Astrocyte (in vitro differentiated cells and primary cell): ENCODE measurements around the gene CUL4B. TPM values are rescaled to one million over a fixed set of nuclear protein-coding genes. Genes with fewer than 3 reads are reported as not detected.

ENCODE experiments used
- DNase-seq: peaks from one replicate; pipeline ENCODE4 v3.0.0-alpha.2; 2010; ENCODE audit warnings: low read depth
- FAIRE-seq: peaks from 2 replicates; lab custom pipeline; 2011; peaks lifted over from hg19 to GRCh38; lab: Jason Lieb, UNC
- H2AFZ ChIP-seq: 2 replicates; pipeline ENCODE4 v1.6.0; 2012; ENCODE audit warnings: low read depth, low read length, inconsistent platforms
- H3K27ac ChIP-seq: 2 replicates; pipeline ENCODE4 v1.5.1; 2011; ENCODE audit warnings: low read depth, low read length, inconsistent platforms
- H3K27me3 ChIP-seq: 2 replicates; pipeline ENCODE4 v1.6.0; 2011; ENCODE audit warnings: low read length, inconsistent platforms; ENCODE audit not compliant: insufficient read depth
- H3K36me3 ChIP-seq: 2 replicates; pipeline ENCODE4 v1.5.1; 2011; ENCODE audit warnings: low read length, inconsistent platforms; ENCODE audit not compliant: insufficient read depth
- H3K4me1 ChIP-seq: 2 replicates; pipeline ENCODE4 v1.5.1; 2011; ENCODE audit warnings: low read length, inconsistent platforms; ENCODE audit not compliant: insufficient read depth
- H3K4me2 ChIP-seq: 2 replicates; pipeline ENCODE4 v1.6.0; 2012; ENCODE audit warnings: low read length, inconsistent platforms
- H3K4me3 ChIP-seq: 2 replicates; pipeline ENCODE4 v1.5.1; 2011; ENCODE audit warnings: low read depth, mild to moderate bottlenecking, low read length, inconsistent platforms; ENCODE audit not compliant: insufficient read depth
- H3K79me2 ChIP-seq: 2 replicates; pipeline ENCODE4 v1.6.0; 2012; ENCODE audit warnings: mild to moderate bottlenecking, low read length, inconsistent platforms; ENCODE audit not compliant: insufficient read depth
- H3K9ac ChIP-seq: 2 replicates; pipeline ENCODE4 v1.6.0; 2012; ENCODE audit warnings: mild to moderate bottlenecking, low read length, inconsistent platforms
- H3K9me3 ChIP-seq: 2 replicates; pipeline ENCODE4 v1.5.1; 2012; ENCODE audit warnings: low read depth, mild to moderate bottlenecking, low read length, inconsistent platforms; ENCODE audit not compliant: insufficient read depth
- H4K20me1 ChIP-seq: 2 replicates; pipeline ENCODE4 v1.6.0; 2012; ENCODE audit warnings: low read length, inconsistent platforms; ENCODE audit not compliant: insufficient read depth
- H3K27ac Mint-ChIP-seq: one replicate; pipeline ENCODE4 v1.8.0; 2021; ENCODE audit warnings: mild to moderate bottlenecking, mixed read lengths; ENCODE audit not compliant: unreplicated experiment
- H3K27me3 Mint-ChIP-seq: one replicate; pipeline ENCODE4 v1.8.0; 2021; ENCODE audit warnings: low read depth, mixed read lengths; ENCODE audit not compliant: unreplicated experiment
- H3K36me3 Mint-ChIP-seq: one replicate; pipeline ENCODE4 v1.8.0; 2021; ENCODE audit warnings: low read depth, mixed read lengths; ENCODE audit not compliant: unreplicated experiment
- H3K4me1 Mint-ChIP-seq: one replicate; pipeline ENCODE4 v1.8.0; 2021; ENCODE audit warnings: low read depth, mixed read lengths; ENCODE audit not compliant: unreplicated experiment
- H3K4me3 Mint-ChIP-seq: one replicate; pipeline ENCODE4 v1.8.0; 2021; ENCODE audit warnings: mild to moderate bottlenecking, moderate library complexity, mixed read lengths; ENCODE audit not compliant: unreplicated experiment
- H3K9me3 Mint-ChIP-seq: one replicate; pipeline ENCODE4 v1.8.0; 2021; ENCODE audit warnings: mild to moderate bottlenecking, mixed read lengths; ENCODE audit not compliant: unreplicated experiment
- EZH2 ChIP-seq: IDR thresholded peaks from 2 replicates; pipeline ENCODE4 v1.6.1; 2012; ENCODE audit warnings: mild to moderate bottlenecking, low read length, inconsistent platforms; ENCODE audit not compliant: insufficient read depth
- total RNA-seq: library from RNA; stranded (reverse); gene quantifications from 2 replicates; pipeline ENCODE4 v1.2.1, GENCODE V29; 2021
- TF ChIP-seq, protein P1 (sequence below): IDR thresholded peaks from 2 replicates; pipeline ENCODE4 v1.5.1; 2011; ENCODE audit warnings: low read depth, mild to moderate bottlenecking, inconsistent platforms, low read length, moderate library complexity; ENCODE audit not compliant: insufficient read depth

The CUL4B gene
- total RNA-seq, 1 donor from 2014 or later = 102 TPM

DNA sequence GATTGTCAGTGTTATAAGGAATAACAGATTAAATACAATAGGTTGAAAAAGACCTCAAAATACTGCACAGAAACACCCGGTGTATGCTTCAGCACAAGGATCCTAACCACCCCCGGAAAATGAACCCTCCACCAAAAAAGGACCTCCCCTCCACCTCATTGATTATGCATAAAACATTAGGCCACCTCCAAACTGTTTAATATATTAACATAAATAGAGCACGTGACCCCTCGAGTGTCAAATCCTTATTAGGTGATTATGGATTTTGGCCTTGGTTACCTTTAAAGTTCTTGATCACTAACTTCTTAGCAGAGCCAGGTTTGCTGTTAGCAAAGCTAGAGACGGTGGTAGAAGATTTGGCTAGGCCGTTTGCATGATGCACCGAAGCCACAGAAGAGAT is 958 bp downstream of the CUL4B start:
- no peak overlapping the region for H3K27ac Mint-ChIP-seq
- H3K4me1 Mint-ChIP-seq = peaks cover 14% of the 10 kb centered on the region
- Histone ChIP-seq H3K27ac (peak overlapping the region; percentile 95), H3K4me3 (peak overlapping the region; percentile 86), H3K27me3 (no peaks in the 10 kb centered on the region), H3K4me1 (no peaks in the 10 kb centered on the region), H3K9ac (peak overlapping the region; percentile 97), H3K4me2 (peak overlapping the region; percentile 93), H3K79me2 (peaks cover 56% of the 10 kb centered on the region), H4K20me1 (no peaks in the 10 kb centered on the region), H2AFZ (no peak overlapping the region), H3K9me3 (no peaks in the 10 kb centered on the region), H3K36me3 (peaks cover 11% of the 10 kb centered on the region)
- no peaks in the 10 kb centered on the region for H3K36me3 Mint-ChIP-seq
- TF ChIP-seq, protein P1, sequence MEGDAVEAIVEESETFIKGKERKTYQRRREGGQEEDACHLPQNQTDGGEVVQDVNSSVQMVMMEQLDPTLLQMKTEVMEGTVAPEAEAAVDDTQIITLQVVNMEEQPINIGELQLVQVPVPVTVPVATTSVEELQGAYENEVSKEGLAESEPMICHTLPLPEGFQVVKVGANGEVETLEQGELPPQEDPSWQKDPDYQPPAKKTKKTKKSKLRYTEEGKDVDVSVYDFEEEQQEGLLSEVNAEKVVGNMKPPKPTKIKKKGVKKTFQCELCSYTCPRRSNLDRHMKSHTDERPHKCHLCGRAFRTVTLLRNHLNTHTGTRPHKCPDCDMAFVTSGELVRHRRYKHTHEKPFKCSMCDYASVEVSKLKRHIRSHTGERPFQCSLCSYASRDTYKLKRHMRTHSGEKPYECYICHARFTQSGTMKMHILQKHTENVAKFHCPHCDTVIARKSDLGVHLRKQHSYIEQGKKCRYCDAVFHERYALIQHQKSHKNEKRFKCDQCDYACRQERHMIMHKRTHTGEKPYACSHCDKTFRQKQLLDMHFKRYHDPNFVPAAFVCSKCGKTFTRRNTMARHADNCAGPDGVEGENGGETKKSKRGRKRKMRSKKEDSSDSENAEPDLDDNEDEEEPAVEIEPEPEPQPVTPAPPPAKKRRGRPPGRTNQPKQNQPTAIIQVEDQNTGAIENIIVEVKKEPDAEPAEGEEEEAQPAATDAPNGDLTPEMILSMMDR = no peak
- TF ChIP-seq EZH2 = no peak
- no peaks in the 10 kb centered on the region for H3K27me3 Mint-ChIP-seq
- H3K9me3 Mint-ChIP-seq = no peaks in the 10 kb centered on the region
- FAIRE-seq (no peak), DNase-seq (no peak)
- peak overlapping the region; percentile 89 for H3K4me3 Mint-ChIP-seq

DNA sequence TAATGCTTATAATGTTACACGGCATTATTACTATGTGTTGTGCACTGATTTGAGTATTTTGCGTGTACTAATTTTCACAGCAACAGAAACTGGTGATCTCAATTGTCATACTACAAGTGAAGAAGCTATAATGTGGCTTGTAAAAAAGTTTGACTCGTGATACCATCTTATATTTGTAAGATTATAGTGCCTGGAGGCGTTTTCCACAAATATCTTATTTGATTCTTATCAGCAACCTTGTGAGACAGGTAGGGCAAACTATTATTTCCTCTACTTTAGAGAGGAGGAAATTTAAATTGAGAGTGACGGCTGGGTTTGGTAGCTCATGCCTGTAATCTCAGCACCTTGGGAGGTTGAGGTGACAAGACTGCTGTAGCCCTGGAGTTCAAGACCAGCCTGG is 4.5 kb downstream of the CUL4B start:
- DNase-seq (no peak), FAIRE-seq (no peak)
- H3K79me2 ChIP-seq = peaks cover 85% of the 10 kb centered on the region
- no peak overlapping the region for H3K27ac ChIP-seq
- no peak overlapping the region for H2AFZ ChIP-seq
- no peak overlapping the region for H3K4me2 ChIP-seq
- H3K9ac ChIP-seq = no peak overlapping the region
- Mint-ChIP-seq H3K4me1 (peaks cover 15% of the 10 kb centered on the region), H3K4me3 (peak overlapping the region; percentile 8), H3K27ac (no peak overlapping the region), H3K36me3 (peaks cover 2% of the 10 kb centered on the region), H3K27me3 (no peaks in the 10 kb centered on the region), H3K9me3 (no peaks in the 10 kb centered on the region)
- no peaks in the 10 kb centered on the region for H3K27me3 ChIP-seq
- no peaks in the 10 kb centered on the region for H3K9me3 ChIP-seq
- H3K36me3 ChIP-seq = peaks cover 14% of the 10 kb centered on the region
- H4K20me1 ChIP-seq = no peaks in the 10 kb centered on the region
- no peak for TF ChIP-seq EZH2
- TF ChIP-seq, protein P1 = no peak
- H3K4me1 ChIP-seq = no peaks in the 10 kb centered on the region
- H3K4me3 ChIP-seq = no peak overlapping the region

DNA sequence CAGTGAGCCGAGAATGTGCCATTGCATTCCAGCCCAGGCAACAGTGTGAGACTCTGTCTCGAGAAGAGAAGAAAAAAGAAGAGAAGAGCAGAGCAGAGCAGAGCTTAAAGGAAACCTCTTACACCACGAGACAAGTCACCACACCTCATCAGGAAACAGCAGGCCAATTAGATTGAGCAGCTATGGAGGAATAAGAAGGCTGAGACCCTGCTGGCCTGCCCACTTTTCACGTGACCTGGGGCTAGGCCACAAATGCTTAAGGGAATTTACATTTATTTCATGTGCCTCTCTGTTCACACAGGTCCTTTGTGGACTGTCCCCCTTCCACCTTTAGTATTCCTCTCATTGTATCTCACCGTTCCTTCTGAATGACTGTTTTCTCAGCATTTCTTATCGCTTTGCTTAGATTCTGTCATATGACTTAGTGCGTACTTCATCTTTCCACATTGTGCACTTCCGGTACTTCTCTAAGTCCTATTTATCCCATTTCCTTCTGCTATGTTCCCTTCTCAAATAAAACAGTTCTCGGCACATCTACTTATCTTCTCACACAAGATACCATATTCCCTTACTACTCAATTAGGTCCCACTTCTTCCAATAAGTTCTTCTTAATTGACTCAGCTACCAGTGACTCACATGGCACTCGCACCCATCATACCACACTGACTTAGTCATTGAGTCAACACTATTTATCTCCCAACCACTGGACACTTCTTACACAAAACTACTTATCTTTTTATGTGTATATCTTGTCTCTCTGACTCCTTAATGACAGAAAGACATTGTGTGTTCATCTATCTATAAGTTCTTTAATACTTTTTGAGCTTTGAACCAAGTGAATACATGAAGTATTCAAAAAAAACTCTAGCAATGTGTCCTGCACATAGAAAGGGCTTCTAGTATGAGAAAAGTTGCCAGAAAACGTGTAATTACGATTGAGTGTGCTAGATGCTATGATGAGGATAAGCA is 11.0 kb downstream of the CUL4B start:
- peak; percentile 100 for FAIRE-seq
- Mint-ChIP-seq H3K36me3 (peaks cover 2% of the 10 kb centered on the region), H3K9me3 (no peaks in the 10 kb centered on the region), H3K27ac (peak overlapping the region; percentile 69), H3K4me1 (peaks cover 19% of the 10 kb centered on the region), H3K4me3 (peak overlapping the region; percentile 60), H3K27me3 (no peaks in the 10 kb centered on the region)
- no peak overlapping the region for H3K4me3 ChIP-seq
- H3K36me3 ChIP-seq = peaks cover 5% of the 10 kb centered on the region
- no peaks in the 10 kb centered on the region for H4K20me1 ChIP-seq
- H3K4me1 ChIP-seq = peaks cover 18% of the 10 kb centered on the region
- H3K79me2 ChIP-seq = peaks cover 51% of the 10 kb centered on the region
- DNase-seq = peak; percentile 98
- H3K27ac ChIP-seq = peak overlapping the region; percentile 98
- no peaks in the 10 kb centered on the region for H3K27me3 ChIP-seq
- no peak overlapping the region for H2AFZ ChIP-seq
- no peak for TF ChIP-seq EZH2
- TF ChIP-seq, protein P1 = no peak
- H3K4me2 ChIP-seq = peak overlapping the region; percentile 72
- H3K9me3 ChIP-seq = no peaks in the 10 kb centered on the region
- H3K9ac ChIP-seq = peak overlapping the region; percentile 82
